Measurements from ENCODE around the gene NNMT.

NNMT gene

GRCh38 chr11:114263513-114264170, 32.6 kb upstream of the NNMT start:
- no peak for DNase-seq

- no peak for DNase-seq
Observed at GRCh38 chr11:114264381-114264780, 31.8 kb upstream of the NNMT start.

- DNase-seq = no peak
Observed at GRCh38 chr11:114265122-114265878, 30.9 kb upstream of the NNMT start.

GRCh38 chr11:114269498-114269897, 26.7 kb upstream of the NNMT start:
- no peak for DNase-seq

- DNase-seq = no peak
Observed at GRCh38 chr11:114270531-114271270, 25.5 kb upstream of the NNMT start.

- no peak for DNase-seq
Observed at GRCh38 chr11:114271316-114271715, 24.9 kb upstream of the NNMT start.

GRCh38 chr11:114272311-114272710, 23.9 kb upstream of the NNMT start:
- no peak for DNase-seq

- no peak for DNase-seq
Observed at GRCh38 chr11:114273071-114273470, 23.1 kb upstream of the NNMT start.

GRCh38 chr11:114273890-114274635, 22.1 kb upstream of the NNMT start:
- no peak for DNase-seq

GRCh38 chr11:114274637-114275036, 21.6 kb upstream of the NNMT start:
- DNase-seq = no peak

- DNase-seq = no peak
Observed at GRCh38 chr11:114275280-114275679, 20.9 kb upstream of the NNMT start.

- DNase-seq = no peak
Observed at GRCh38 chr11:114276077-114276476, 20.1 kb upstream of the NNMT start.

- DNase-seq = no peak
Observed at GRCh38 chr11:114277637-114278341, 18.4 kb upstream of the NNMT start.

- DNase-seq = no peak
Observed at GRCh38 chr11:114278342-114279065, 17.7 kb upstream of the NNMT start.

GRCh38 chr11:114279792-114280546, 16.2 kb upstream of the NNMT start:
- no peak for DNase-seq

- peak; percentile 72 for DNase-seq
Observed at GRCh38 chr11:114280696-114281095, 15.5 kb upstream of the NNMT start.

GRCh38 chr11:114281388-114281956, 14.7 kb upstream of the NNMT start:
- no peak for DNase-seq

GRCh38 chr11:114282488-114282887, 13.7 kb upstream of the NNMT start:
- DNase-seq = no peak

GRCh38 chr11:114283422-114283821, 12.8 kb upstream of the NNMT start:
- DNase-seq = no peak

- peak; percentile 88 for DNase-seq
Observed at GRCh38 chr11:114284021-114284420, 12.2 kb upstream of the NNMT start.

GRCh38 chr11:114284914-114285313, 11.3 kb upstream of the NNMT start:
- DNase-seq = no peak

All from COR-L47 (cell line).